ENCODE results near the gene SPARC. TPM values are rescaled to one million over a fixed set of nuclear protein-coding genes. Genes with fewer than 3 reads are reported as not detected.

SPARC gene
- total RNA-seq, 1 experiment from 2014 or later = 320 TPM

DNA sequence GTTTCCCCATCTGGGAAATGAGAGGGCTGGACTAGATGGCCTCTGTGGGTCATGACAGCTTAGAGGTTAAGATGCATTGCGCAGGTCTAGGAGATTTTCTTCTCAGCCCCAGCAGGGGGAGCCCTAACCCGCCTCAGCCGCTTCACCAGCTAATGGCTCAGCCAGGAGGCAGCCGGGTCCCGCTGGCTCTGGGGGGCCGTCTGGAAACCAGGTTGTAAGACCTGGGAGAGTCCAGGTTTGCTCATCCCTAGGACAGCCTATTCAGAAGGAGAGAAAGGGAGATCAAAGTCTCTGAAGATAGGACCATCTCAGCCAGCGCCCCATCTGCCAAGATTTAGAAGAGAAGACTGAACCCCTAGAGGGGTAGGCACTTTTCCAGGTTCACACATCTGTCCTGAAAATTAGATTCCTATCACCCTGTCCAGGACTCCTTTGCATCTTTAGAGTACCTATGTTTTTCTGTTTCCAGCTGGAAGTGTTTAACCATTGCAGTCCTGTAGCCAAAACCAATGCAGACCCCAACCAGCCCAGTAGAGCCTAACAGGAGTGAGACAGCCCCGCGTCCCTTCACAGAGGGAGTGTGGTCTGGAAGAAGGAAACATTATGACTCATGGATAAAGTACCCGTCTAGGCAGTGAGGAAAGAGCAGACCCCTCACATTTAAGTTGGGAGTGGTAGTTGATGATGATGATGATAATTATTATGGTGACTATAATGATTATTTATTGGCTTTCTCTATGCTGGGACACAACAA is 27.5 kb downstream of the SPARC start:
- Histone ChIP-seq H3K4me1 (ENCODE audit: insufficient read depth, low read length) (no peaks in the 10 kb centered on the region), H2BK15ac (ENCODE audit: low read depth, low read length) (no peak overlapping the region), H4K5ac (ENCODE audit: insufficient read length, low read depth, low read length) (no peak overlapping the region), H3K27ac (ENCODE audit: insufficient read length, low read depth, low read length) (no peak overlapping the region), H4K20me1 (ENCODE audit: control insufficient read depth, insufficient read depth, insufficient read length) (no peaks in the 10 kb centered on the region), H3K4me2 (ENCODE audit: insufficient read depth, insufficient read length, low read length) (no peak overlapping the region), H3K18ac (ENCODE audit: insufficient read length, low read depth, low read length) (no peak overlapping the region), H2AFZ (ENCODE audit: low read length) (no peak overlapping the region), H3K23me2 (ENCODE audit: insufficient read length, low read depth, low read length, poor library complexity, severe bottlenecking) (no peaks in the 10 kb centered on the region), H4K91ac (ENCODE audit: insufficient read length, low read depth, low read length) (no peak overlapping the region), H3K27me3 (ENCODE audit: insufficient read depth, low read length) (no peaks in the 10 kb centered on the region), H3K9me3 (ENCODE audit: control insufficient read depth, low read depth, low read length) (no peaks in the 10 kb centered on the region), H2BK120ac (ENCODE audit: low read depth, low read length, poor library complexity, severe bottlenecking) (no peak overlapping the region), H3T11ph (ENCODE audit: low read length) (no peak overlapping the region), H3K56ac (ENCODE audit: insufficient read length, low read depth, low read length) (no peak overlapping the region), H2AK5ac (ENCODE audit: insufficient read length, low read length) (no peak overlapping the region), H2BK5ac (ENCODE audit: insufficient read length, low read length) (no peak overlapping the region), H2BK20ac (ENCODE audit: low read depth, low read length, poor library complexity, severe bottlenecking) (no peak overlapping the region), H3K9ac (ENCODE audit: extremely low read depth, insufficient read length, low read length) (no peak overlapping the region), H3K79me1 (ENCODE audit: insufficient read depth, low read depth, low read length, poor library complexity, severe bottlenecking) (no peaks in the 10 kb centered on the region), H3K14ac (ENCODE audit: insufficient read depth, low read length) (no peak overlapping the region), H3K79me2 (ENCODE audit: insufficient read depth, low read length) (no peaks in the 10 kb centered on the region), H4K8ac (replicated peaks; ENCODE audit: insufficient read length, low read depth, low read length) (no peak overlapping the region), H3K23ac (ENCODE audit: insufficient read length, low read depth, low read length) (no peak overlapping the region), H2BK12ac (ENCODE audit: insufficient read length, low read depth, low read length) (no peak overlapping the region), H3K4ac (ENCODE audit: low read depth, low read length) (no peak overlapping the region)
- H3K27ac Mint-ChIP-seq = no peak overlapping the region; a peak in 1 of 7 replicates
- H3K4me1 Mint-ChIP-seq = peaks cover 7 to 15% of the 10 kb centered on the region in 2 experiments; a peak in 3 of 4 replicates
- TF ChIP-seq, protein P1, sequence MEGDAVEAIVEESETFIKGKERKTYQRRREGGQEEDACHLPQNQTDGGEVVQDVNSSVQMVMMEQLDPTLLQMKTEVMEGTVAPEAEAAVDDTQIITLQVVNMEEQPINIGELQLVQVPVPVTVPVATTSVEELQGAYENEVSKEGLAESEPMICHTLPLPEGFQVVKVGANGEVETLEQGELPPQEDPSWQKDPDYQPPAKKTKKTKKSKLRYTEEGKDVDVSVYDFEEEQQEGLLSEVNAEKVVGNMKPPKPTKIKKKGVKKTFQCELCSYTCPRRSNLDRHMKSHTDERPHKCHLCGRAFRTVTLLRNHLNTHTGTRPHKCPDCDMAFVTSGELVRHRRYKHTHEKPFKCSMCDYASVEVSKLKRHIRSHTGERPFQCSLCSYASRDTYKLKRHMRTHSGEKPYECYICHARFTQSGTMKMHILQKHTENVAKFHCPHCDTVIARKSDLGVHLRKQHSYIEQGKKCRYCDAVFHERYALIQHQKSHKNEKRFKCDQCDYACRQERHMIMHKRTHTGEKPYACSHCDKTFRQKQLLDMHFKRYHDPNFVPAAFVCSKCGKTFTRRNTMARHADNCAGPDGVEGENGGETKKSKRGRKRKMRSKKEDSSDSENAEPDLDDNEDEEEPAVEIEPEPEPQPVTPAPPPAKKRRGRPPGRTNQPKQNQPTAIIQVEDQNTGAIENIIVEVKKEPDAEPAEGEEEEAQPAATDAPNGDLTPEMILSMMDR (conservative IDR thresholded peaks at IDR 0.05) = peak; percentile 92
- peak; percentile 91 for DNase-seq
- no CpG with 5 or more reads among the region's 10 CpGs for WGBS (ENCODE audit: extremely low coverage, insufficient read length, low lambda C conversion rate)
- no peaks in the 10 kb centered on the region for H3K9me3 Mint-ChIP-seq
- H3K4me3 Mint-ChIP-seq = no peak overlapping the region
- peaks cover 7 to 22% (median 22%) of the 10 kb centered on the region in 3 experiments; a peak in 6 of 7 replicates for H3K36me3 Mint-ChIP-seq (ENCODE audit: insufficient read depth in 1 of 3, low read depth in 3 of 3)
- no peaks in the 10 kb centered on the region for H3K27me3 Mint-ChIP-seq (ENCODE audit: low read depth)

All from H9 (cell line).